Measurements from ENCODE around the gene NFIA. TPM values are rescaled to one million over a fixed set of nuclear protein-coding genes. Genes with fewer than 3 reads are reported as not detected.

The NFIA gene
- total and polyA plus RNA-seq, 2 donors (not counting 1 experiment from before 2014, with no cell fraction given), result 0.28 to 0.54 TPM

DNA sequence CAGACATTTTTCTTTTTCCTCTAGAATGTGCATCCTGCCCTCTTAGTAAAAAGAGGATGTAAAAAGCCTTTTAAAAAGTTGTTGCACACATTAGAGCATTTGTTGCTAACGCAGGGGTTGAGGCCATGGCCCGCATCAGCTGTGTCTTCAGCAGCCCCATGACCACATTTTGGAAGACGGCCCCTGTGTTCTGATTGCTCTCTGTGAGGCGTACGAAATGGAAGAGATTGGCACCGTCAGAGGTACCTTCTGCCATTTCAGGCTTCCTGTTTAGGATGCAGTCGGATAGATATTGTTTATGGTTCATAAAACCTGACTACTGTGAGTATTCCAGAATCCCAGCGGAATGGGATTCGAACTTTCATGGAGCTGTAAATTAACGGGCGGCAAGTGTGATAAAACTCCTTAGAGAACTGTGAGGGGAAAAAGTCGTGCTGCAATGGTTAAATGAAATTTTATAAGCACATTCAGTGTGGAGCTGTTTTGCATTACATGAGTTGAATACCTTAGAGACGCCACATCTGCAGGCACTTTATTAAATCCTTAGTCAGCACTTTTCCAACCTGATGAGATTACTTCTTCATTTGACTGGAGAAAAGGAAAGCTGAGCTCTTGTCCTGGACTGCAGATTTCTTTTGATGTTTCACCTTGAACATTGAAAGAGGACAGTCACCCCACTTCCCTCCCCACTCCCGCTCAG lies 368.7 kb downstream of the NFIA start:
- peaks cover 3% of the 10 kb centered on the region for H3K4me1 Mint-ChIP-seq
- H3K27ac Mint-ChIP-seq, result no peak overlapping the region
- intact Hi-C loops (cut with micrococcal nuclease), result loop anchor here (5.0 kb wide), 1 partner anchor 401 kb away; no protein-coding TSS in a partner anchor
- Histone ChIP-seq H3K9me3 (ENCODE audit: control extremely low read depth in 1 of 3, control insufficient read depth in 2 of 3, insufficient read depth in 1 of 3, low read length in 2 of 3) (no peaks in the 10 kb centered on the region), H3K4me1 (ENCODE audit: control insufficient read depth in 2 of 2, insufficient read depth in 2 of 2, low read length in 2 of 2) (peaks cover 0 to 4% of the 10 kb centered on the region in 2 donors), H3K79me2 (ENCODE audit: control insufficient read depth, insufficient read depth, low read length) (no peaks in the 10 kb centered on the region), H3K27me3 (replicated peaks in 1 of 4; ENCODE audit: control extremely low read depth in 1 of 4, control insufficient read depth in 3 of 4, insufficient read depth in 4 of 4, low read length in 3 of 4) (no peaks in the 10 kb centered on the region), H3K4me3 (ENCODE audit: control extremely low read depth in 1 of 5, extremely low read depth in 1 of 5, insufficient read depth in 1 of 5, low read depth in 2 of 5, low read length in 4 of 5) (no peak overlapping the region), H3K4me2 (replicated peaks; ENCODE audit: low read depth, low read length, poor library complexity, severe bottlenecking) (no peak overlapping the region), H2AFZ (ENCODE audit: insufficient read depth, low read depth, low read length, poor library complexity, severe bottlenecking) (no peak overlapping the region), H4K20me1 (ENCODE audit: control insufficient read depth, insufficient read depth, low read length, poor library complexity, severe bottlenecking) (no peaks in the 10 kb centered on the region), H3K9ac (ENCODE audit: low read length) (no peak overlapping the region), H3K36me3 (replicated peaks in 1 of 2; ENCODE audit: control extremely low read depth in 1 of 2, control insufficient read depth in 1 of 2, extremely low read depth in 1 of 2, insufficient read depth in 2 of 2, low read length in 1 of 2) (no peaks in the 10 kb centered on the region), H3K27ac (ENCODE audit: low read length in 2 of 2) (no peak overlapping the region)
- no peak overlapping the region for H3K4me3 Mint-ChIP-seq
- H3K27me3 Mint-ChIP-seq, result peaks cover 4% of the 10 kb centered on the region
- ATAC-seq (ENCODE audit: low read depth) (no peak), DNase-seq (no peak)
- WGBS (ENCODE audit: insufficient coverage), result 61% methylated on average over 11 of the region's 14 CpGs
- no peak for TF ChIP-seq EZH2 (IDR thresholded peaks at IDR 0.05; ENCODE audit: borderline replicate concordance, insufficient read depth, low read depth, low read length, poor library complexity, severe bottlenecking)
- TF ChIP-seq, protein P1, sequence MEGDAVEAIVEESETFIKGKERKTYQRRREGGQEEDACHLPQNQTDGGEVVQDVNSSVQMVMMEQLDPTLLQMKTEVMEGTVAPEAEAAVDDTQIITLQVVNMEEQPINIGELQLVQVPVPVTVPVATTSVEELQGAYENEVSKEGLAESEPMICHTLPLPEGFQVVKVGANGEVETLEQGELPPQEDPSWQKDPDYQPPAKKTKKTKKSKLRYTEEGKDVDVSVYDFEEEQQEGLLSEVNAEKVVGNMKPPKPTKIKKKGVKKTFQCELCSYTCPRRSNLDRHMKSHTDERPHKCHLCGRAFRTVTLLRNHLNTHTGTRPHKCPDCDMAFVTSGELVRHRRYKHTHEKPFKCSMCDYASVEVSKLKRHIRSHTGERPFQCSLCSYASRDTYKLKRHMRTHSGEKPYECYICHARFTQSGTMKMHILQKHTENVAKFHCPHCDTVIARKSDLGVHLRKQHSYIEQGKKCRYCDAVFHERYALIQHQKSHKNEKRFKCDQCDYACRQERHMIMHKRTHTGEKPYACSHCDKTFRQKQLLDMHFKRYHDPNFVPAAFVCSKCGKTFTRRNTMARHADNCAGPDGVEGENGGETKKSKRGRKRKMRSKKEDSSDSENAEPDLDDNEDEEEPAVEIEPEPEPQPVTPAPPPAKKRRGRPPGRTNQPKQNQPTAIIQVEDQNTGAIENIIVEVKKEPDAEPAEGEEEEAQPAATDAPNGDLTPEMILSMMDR (IDR thresholded peaks at IDR 0.05), result no peak
- H3K9me3 Mint-ChIP-seq (ENCODE audit: insufficient read depth), result no peaks in the 10 kb centered on the region
- ChIA-PET CTCF (interaction anchor here (0.7 to 4.4 kb wide), 6 partner anchors 405 to 1478 kb away, joined by 3 to 27 read pairs (median 6); no protein-coding TSS in a partner anchor), POLR2A (no interaction called here)

DNA sequence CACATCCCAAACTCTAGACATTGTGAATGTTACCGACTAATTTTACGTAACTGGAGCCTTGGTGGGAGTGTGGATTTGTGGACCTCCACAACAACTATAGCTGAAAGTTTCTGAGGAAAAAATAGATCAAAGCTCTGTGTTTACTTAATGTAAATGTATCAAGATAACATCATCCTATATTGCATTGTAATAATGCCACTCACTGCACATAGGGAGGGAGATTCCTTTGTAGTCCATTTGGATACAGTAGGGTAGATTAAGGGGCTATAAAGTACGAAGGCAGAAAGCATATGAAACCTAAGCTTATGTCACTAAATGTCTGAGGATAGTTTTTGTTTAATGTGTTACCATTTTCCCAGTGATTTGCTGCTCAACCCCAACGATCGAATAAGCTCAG lies 369.2 kb downstream of the NFIA start:
- DNase-seq (no peak), ATAC-seq (ENCODE audit: low read depth) (no peak)
- Mint-ChIP-seq H3K27me3 (peaks cover 4% of the 10 kb centered on the region), H3K9me3 (ENCODE audit: insufficient read depth) (no peaks in the 10 kb centered on the region), H3K4me3 (no peak overlapping the region), H3K27ac (no peak overlapping the region), H3K4me1 (peaks cover 3% of the 10 kb centered on the region)
- Histone ChIP-seq H3K4me3 (ENCODE audit: control extremely low read depth in 1 of 5, extremely low read depth in 1 of 5, insufficient read depth in 1 of 5, low read depth in 2 of 5, low read length in 4 of 5) (no peak overlapping the region), H3K27ac (ENCODE audit: low read length in 2 of 2) (no peak overlapping the region), H3K27me3 (replicated peaks in 1 of 4; ENCODE audit: control extremely low read depth in 1 of 4, control insufficient read depth in 3 of 4, insufficient read depth in 4 of 4, low read length in 3 of 4) (no peaks in the 10 kb centered on the region), H3K9ac (ENCODE audit: low read length) (no peak overlapping the region), H3K4me2 (replicated peaks; ENCODE audit: low read depth, low read length, poor library complexity, severe bottlenecking) (no peak overlapping the region), H2AFZ (ENCODE audit: insufficient read depth, low read depth, low read length, poor library complexity, severe bottlenecking) (no peak overlapping the region), H3K79me2 (ENCODE audit: control insufficient read depth, insufficient read depth, low read length) (no peaks in the 10 kb centered on the region), H3K36me3 (replicated peaks in 1 of 2; ENCODE audit: control extremely low read depth in 1 of 2, control insufficient read depth in 1 of 2, extremely low read depth in 1 of 2, insufficient read depth in 2 of 2, low read length in 1 of 2) (no peaks in the 10 kb centered on the region), H3K4me1 (ENCODE audit: control insufficient read depth in 2 of 2, insufficient read depth in 2 of 2, low read length in 2 of 2) (peaks cover 0 to 4% of the 10 kb centered on the region in 2 donors), H3K9me3 (ENCODE audit: control extremely low read depth in 1 of 3, control insufficient read depth in 2 of 3, insufficient read depth in 1 of 3, low read length in 2 of 3) (no peaks in the 10 kb centered on the region), H4K20me1 (ENCODE audit: control insufficient read depth, insufficient read depth, low read length, poor library complexity, severe bottlenecking) (no peaks in the 10 kb centered on the region)
- TF ChIP-seq EZH2 (IDR thresholded peaks at IDR 0.05; ENCODE audit: borderline replicate concordance, insufficient read depth, low read depth, low read length, poor library complexity, severe bottlenecking), result no peak
- TF ChIP-seq, protein P1 (IDR thresholded peaks at IDR 0.05), result no peak
- 60% methylated on average over 1 of the region's 5 CpGs for WGBS (ENCODE audit: insufficient coverage)
- ChIA-PET CTCF (interaction anchor here (0.7 to 4.4 kb wide), 9 partner anchors 396 to 1479 kb away, joined by 3 to 27 read pairs (median 5); no protein-coding TSS in a partner anchor), POLR2A (no interaction called here)
- intact Hi-C loops (cut with micrococcal nuclease), result loop anchor here (5.0 kb wide), 1 partner anchor 401 kb away; no protein-coding TSS in a partner anchor

Data from B cell (primary cell).